Nephron progenitor cell (in vitro differentiated cells): ENCODE results near the gene SYT6.

ENCODE experiments used
- DNase-seq: peaks from one replicate; pipeline ENCODE4 v3.0.0; 2021
- H3K27ac Mint-ChIP-seq: 2 replicates; pipeline ENCODE4 v1.8.0; 2021; ENCODE audit warnings: mild to moderate bottlenecking, moderate library complexity, mixed read lengths
- H3K27me3 Mint-ChIP-seq: 2 replicates; pipeline ENCODE4 v1.8.0; 2021; ENCODE audit warnings: mild to moderate bottlenecking, low read depth, mixed read lengths; ENCODE audit not compliant: poor library complexity
- H3K36me3 Mint-ChIP-seq: 2 replicates; pipeline ENCODE4 v1.8.0; 2021; ENCODE audit warnings: low read depth, mixed read lengths
- H3K4me1 Mint-ChIP-seq: 2 replicates; pipeline ENCODE4 v1.8.0; 2021; ENCODE audit warnings: mixed read lengths
- H3K4me3 Mint-ChIP-seq: 2 replicates; pipeline ENCODE4 v1.8.0; 2021; ENCODE audit warnings: mild to moderate bottlenecking, moderate library complexity, mixed read lengths
- H3K9me3 Mint-ChIP-seq: 2 replicates; pipeline ENCODE4 v1.8.0; 2021; ENCODE audit warnings: mild to moderate bottlenecking, moderate library complexity, mixed read lengths
- CTCF ChIP-seq: fragments of 200-600 bp; sonication (generic); IDR thresholded peaks from 2 replicates; pipeline ENCODE4 v1.5.0; 2021; ENCODE audit warnings: antibody characterized with exemption

The SYT6 gene

DNA sequence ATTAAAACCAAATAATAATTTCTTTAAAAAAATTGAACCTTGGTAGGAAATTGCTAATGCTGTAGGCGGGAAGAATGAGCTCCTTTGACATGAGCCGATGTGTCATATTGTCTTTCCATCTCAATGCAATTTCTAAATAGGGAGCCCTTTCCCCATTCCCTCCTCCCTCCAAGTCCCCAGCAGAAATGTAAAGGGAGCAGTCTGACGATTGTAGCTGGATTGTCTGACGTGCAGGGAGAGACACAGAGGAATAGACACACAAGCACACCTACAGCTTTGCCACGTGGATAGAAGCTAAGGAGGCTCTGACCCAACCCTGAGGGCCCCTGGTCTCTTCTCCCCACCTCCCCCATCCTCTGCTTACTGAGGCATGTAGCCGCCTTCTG is 3.6 kb upstream of the SYT6 start:
- Mint-ChIP-seq H3K27me3 (peaks cover 74% of the 10 kb centered on the region), H3K4me1 (peaks cover 17% of the 10 kb centered on the region)
- no peak for TF ChIP-seq CTCF

GRCh38 chr1:114156538-114157274 is 3.0 kb upstream of the SYT6 start:
- Mint-ChIP-seq H3K4me1 (peaks cover 22% of the 10 kb centered on the region), H3K9me3 (no peaks in the 10 kb centered on the region), H3K27ac (no peak overlapping the region), H3K36me3 (no peaks in the 10 kb centered on the region), H3K4me3 (no peak overlapping the region), H3K27me3 (peaks cover 74% of the 10 kb centered on the region)
- peak; percentile 27 for DNase-seq
- TF ChIP-seq CTCF, result no peak

More for the DNA sequence above, 3.6 kb upstream of the SYT6 start:
- Mint-ChIP-seq H3K36me3 (no peaks in the 10 kb centered on the region), H3K4me3 (no peak overlapping the region), H3K27ac (no peak overlapping the region), H3K9me3 (peaks cover 2% of the 10 kb centered on the region)
- DNase-seq, result no peak

DNA sequence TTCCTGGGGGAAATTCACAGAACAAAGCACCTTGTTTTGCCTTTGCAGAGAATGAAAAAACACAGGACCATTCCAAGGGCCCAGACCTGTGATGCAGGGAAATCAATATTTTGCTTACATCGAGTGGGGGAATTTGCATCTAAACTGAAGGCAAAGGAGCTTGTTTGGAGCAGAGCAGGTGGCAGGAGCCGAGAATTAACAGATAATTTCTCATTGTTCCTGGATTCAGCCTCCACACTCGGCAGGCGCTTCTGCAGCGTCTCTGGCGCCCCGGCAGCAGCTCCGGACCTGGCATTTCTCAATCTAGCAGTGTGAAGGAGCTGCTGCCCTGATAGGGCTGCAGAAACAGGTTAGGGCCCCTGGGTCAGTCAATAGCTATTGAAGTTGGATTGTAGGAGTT is 2.0 kb upstream of the SYT6 start:
- TF ChIP-seq CTCF, result no peak
- no peak for DNase-seq
- peaks cover 69% of the 10 kb centered on the region for H3K27me3 Mint-ChIP-seq
- no peaks in the 10 kb centered on the region for H3K36me3 Mint-ChIP-seq
- H3K4me3 Mint-ChIP-seq, result no peak overlapping the region
- no peak overlapping the region for H3K27ac Mint-ChIP-seq
- peaks cover 32% of the 10 kb centered on the region for H3K4me1 Mint-ChIP-seq
- no peaks in the 10 kb centered on the region for H3K9me3 Mint-ChIP-seq

DNA sequence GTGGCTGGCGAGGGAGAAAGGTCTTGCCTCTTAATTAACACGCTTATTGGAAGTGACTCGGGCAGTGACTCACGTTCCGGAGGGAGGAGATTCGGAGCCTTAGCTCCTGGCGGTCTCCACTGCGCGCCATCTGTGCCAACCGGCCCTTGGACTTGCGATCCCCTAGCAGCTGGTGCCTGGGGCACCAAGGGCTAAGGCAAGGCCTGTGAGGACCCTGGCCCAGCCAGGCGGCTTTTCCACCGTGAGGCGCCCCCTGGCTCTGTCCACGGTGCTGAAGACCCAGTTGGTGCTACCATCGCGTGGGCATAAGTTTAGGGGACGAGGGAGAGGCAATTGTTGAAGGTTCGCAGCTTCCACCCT is 1.3 kb upstream of the SYT6 start:
- no peaks in the 10 kb centered on the region for H3K36me3 Mint-ChIP-seq
- peaks cover 61% of the 10 kb centered on the region for H3K27me3 Mint-ChIP-seq
- H3K27ac Mint-ChIP-seq, result no peak overlapping the region
- peak overlapping the region; percentile 70 for H3K4me3 Mint-ChIP-seq
- H3K9me3 Mint-ChIP-seq, result no peaks in the 10 kb centered on the region
- no peak for TF ChIP-seq CTCF
- peak; percentile 91 for DNase-seq
- H3K4me1 Mint-ChIP-seq, result peaks cover 40% of the 10 kb centered on the region

- H3K27me3 Mint-ChIP-seq, result peaks cover 56% of the 10 kb centered on the region
- peak overlapping the region; percentile 70 for H3K4me3 Mint-ChIP-seq
- no peak overlapping the region for H3K27ac Mint-ChIP-seq
- DNase-seq, result peak; percentile 59
- no peak for TF ChIP-seq CTCF
- no peaks in the 10 kb centered on the region for H3K9me3 Mint-ChIP-seq
- peaks cover 46% of the 10 kb centered on the region for H3K4me1 Mint-ChIP-seq
- no peaks in the 10 kb centered on the region for H3K36me3 Mint-ChIP-seq
These were observed 685 bp upstream of the SYT6 start for GRCh38 chr1:114154146-114154962.
